H9 (cell line): ENCODE results near the gene WIPI1. TPM values are rescaled to one million over a fixed set of nuclear protein-coding genes. Genes with fewer than 3 reads are reported as not detected.

Experiments used
- DNase-seq: peaks from one replicate; pipeline ENCODE4 v3.0.0-alpha.2; 2017
- H2AFZ ChIP-seq: one replicate; pipeline ENCODE4 v1.6.1; 2013; ENCODE audit warnings: mild to moderate bottlenecking, low read length, control low read depth, moderate library complexity
- H2AK5ac ChIP-seq: 2 replicates; pipeline ENCODE4 v1.6.1; 2013; ENCODE audit warnings: low read length, control low read depth, mixed read lengths; ENCODE audit not compliant: insufficient read length
- H2BK120ac ChIP-seq: one replicate; pipeline ENCODE4 v1.6.1; 2013; ENCODE audit warnings: low read depth, mild to moderate bottlenecking, low read length, control low read depth, inconsistent platforms; ENCODE audit not compliant: poor library complexity, severe bottlenecking
- H2BK12ac ChIP-seq: 2 replicates; pipeline ENCODE4 v1.6.1; 2013; ENCODE audit warnings: low read length, control low read depth, mixed read lengths, low read depth; ENCODE audit not compliant: insufficient read length
- H2BK15ac ChIP-seq: 2 replicates; pipeline ENCODE4 v1.6.1; 2013; ENCODE audit warnings: low read depth, low read length, control low read depth
- H2BK20ac ChIP-seq: one replicate; pipeline ENCODE4 v1.6.1; 2013; ENCODE audit warnings: low read depth, mild to moderate bottlenecking, low read length, control low read depth, inconsistent platforms; ENCODE audit not compliant: poor library complexity, severe bottlenecking
- H2BK5ac ChIP-seq: 2 replicates; pipeline ENCODE4 v1.6.1; 2013; ENCODE audit warnings: low read length, control low read depth, mixed read lengths; ENCODE audit not compliant: insufficient read length
- H3K14ac ChIP-seq: 2 replicates; pipeline ENCODE4 v1.6.1; 2013; ENCODE audit warnings: low read length, control low read depth; ENCODE audit not compliant: insufficient read depth
- H3K18ac ChIP-seq: 2 replicates; pipeline ENCODE4 v1.6.1; 2013; ENCODE audit warnings: low read depth, mild to moderate bottlenecking, mixed read lengths, low read length, control low read depth; ENCODE audit not compliant: insufficient read length
- H3K23ac ChIP-seq: 2 replicates; pipeline ENCODE4 v1.6.1; 2013; ENCODE audit warnings: low read length, control low read depth, mixed read lengths, low read depth; ENCODE audit not compliant: insufficient read length
- H3K23me2 ChIP-seq: 2 replicates; pipeline ENCODE4 v1.6.1; 2013; ENCODE audit warnings: low read depth, mild to moderate bottlenecking, mixed read lengths, low read length, control low read depth; ENCODE audit not compliant: insufficient read length, poor library complexity, severe bottlenecking
- H3K27ac ChIP-seq: 2 replicates; pipeline ENCODE4 v1.5.1; 2013; ENCODE audit warnings: low read length, control low read depth, mixed read lengths, low read depth; ENCODE audit not compliant: insufficient read length
- H3K27me3 ChIP-seq: 2 replicates; pipeline ENCODE4 v1.6.1; 2013; ENCODE audit warnings: low read length, control low read depth, inconsistent platforms; ENCODE audit not compliant: insufficient read depth
- H3K4ac ChIP-seq: 2 replicates; pipeline ENCODE4 v1.6.1; 2013; ENCODE audit warnings: low read depth, mild to moderate bottlenecking, control low read depth, inconsistent platforms, low read length, moderate library complexity
- H3K4me1 ChIP-seq: 2 replicates; pipeline ENCODE4 v1.6.1; 2013; ENCODE audit warnings: low read length, control low read depth, inconsistent platforms; ENCODE audit not compliant: insufficient read depth
- H3K4me2 ChIP-seq: 2 replicates; pipeline ENCODE4 v1.6.1; 2013; ENCODE audit warnings: low read length, control low read depth, mixed read lengths; ENCODE audit not compliant: insufficient read length, insufficient read depth
- H3K56ac ChIP-seq: 2 replicates; pipeline ENCODE4 v1.6.1; 2013; ENCODE audit warnings: low read depth, mild to moderate bottlenecking, mixed read lengths, low read length, control low read depth; ENCODE audit not compliant: insufficient read length
- H3K79me1 ChIP-seq: 2 replicates; pipeline ENCODE4 v1.6.1; 2013; ENCODE audit warnings: low read depth, mild to moderate bottlenecking, moderate library complexity, low read length, control low read depth, inconsistent platforms; ENCODE audit not compliant: insufficient read depth, poor library complexity, severe bottlenecking
- H3K79me2 ChIP-seq: 2 replicates; pipeline ENCODE4 v1.6.1; 2013; ENCODE audit warnings: low read length, control low read depth, inconsistent platforms; ENCODE audit not compliant: insufficient read depth
- H3K9ac ChIP-seq: 2 replicates; pipeline ENCODE4 v1.6.1; 2013; ENCODE audit warnings: low read length, control low read depth, mixed read lengths; ENCODE audit not compliant: insufficient read length; ENCODE audit errors: extremely low read depth
- H3K9me3 ChIP-seq: one replicate; pipeline ENCODE4 v1.6.1; 2013; ENCODE audit warnings: low read depth, low read length, inconsistent platforms; ENCODE audit not compliant: control insufficient read depth
- H3T11ph ChIP-seq: one replicate; pipeline ENCODE4 v1.6.1; 2013; ENCODE audit warnings: mild to moderate bottlenecking, low read length, control low read depth, inconsistent platforms
- H4K20me1 ChIP-seq: one replicate; pipeline ENCODE4 v1.6.1; 2013; ENCODE audit not compliant: control insufficient read depth, insufficient read length, insufficient read depth
- H4K5ac ChIP-seq: 2 replicates; pipeline ENCODE4 v1.6.1; 2013; ENCODE audit warnings: low read depth, mild to moderate bottlenecking, mixed read lengths, low read length, control low read depth; ENCODE audit not compliant: insufficient read length
- H4K8ac ChIP-seq: replicated peaks from 2 replicates; pipeline ENCODE4 v1.6.1; 2013; ENCODE audit warnings: low read length, control low read depth, mixed read lengths, low read depth; ENCODE audit not compliant: insufficient read length
- H4K91ac ChIP-seq: 2 replicates; pipeline ENCODE4 v1.6.1; 2013; ENCODE audit warnings: low read depth, mild to moderate bottlenecking, moderate library complexity, mixed read lengths, low read length, control low read depth; ENCODE audit not compliant: insufficient read length
- H3K27ac Mint-ChIP-seq, 3 experiments: 2 replicates in 2 of 3; 3 replicates in 1 of 3; pipeline ENCODE4 v1.8.0; 2020 to 2021; ENCODE audit warnings: mixed read lengths in 3 of 3, mild to moderate bottlenecking in 1 of 3, moderate library complexity in 1 of 3
- H3K27me3 Mint-ChIP-seq: 2 replicates; pipeline ENCODE4 v1.8.0; 2021; ENCODE audit warnings: low read depth, mild to moderate bottlenecking, moderate library complexity, mixed read lengths
- H3K36me3 Mint-ChIP-seq, 3 experiments: 2 replicates in 2 of 3; 3 replicates in 1 of 3; pipeline ENCODE4 v1.8.0; 2020 to 2021; ENCODE audit warnings: low read depth in 3 of 3, mixed read lengths in 3 of 3; ENCODE audit not compliant: insufficient read depth in 1 of 3
- H3K4me1 Mint-ChIP-seq, 2 experiments: 2 replicates each; pipeline ENCODE4 v1.8.0; 2020; ENCODE audit warnings: mixed read lengths in 2 of 2
- H3K4me3 Mint-ChIP-seq, 2 experiments: 2 replicates in 1 of 2; 3 replicates in 1 of 2; pipeline ENCODE4 v1.8.0; 2020 to 2021; ENCODE audit warnings: mild to moderate bottlenecking in 2 of 2, mixed read lengths in 2 of 2, moderate library complexity in 1 of 2
- H3K9me3 Mint-ChIP-seq, 2 experiments: 2 replicates in 1 of 2; 3 replicates in 1 of 2; pipeline ENCODE4 v1.8.0; 2020; ENCODE audit warnings: mild to moderate bottlenecking in 2 of 2, mixed read lengths in 2 of 2, moderate library complexity in 1 of 2
- CTCF ChIP-seq: fragments of 200-600 bp; sonication (generic); conservative IDR thresholded peaks from 3 replicates; pipeline ENCODE4 v1.8.0; 2021; ENCODE audit warnings: antibody characterized with exemption, mild to moderate bottlenecking
- WGBS: extraction: QIAGEN DNeasy Blood & Tissue Kit; methylation state at CpG from one replicate; pipeline ENCODE4 v1.1.7; 2013; ENCODE audit warnings: missing lambda C conversion rate, low lambda C conversion rate, mixed read lengths; ENCODE audit not compliant: insufficient read length; ENCODE audit errors: extremely low coverage; 5-methylcytosine and 5-hydroxymethylcytosine counted together
- total RNA-seq: library from RNA; stranded (reverse); gene quantifications from 2 replicates; pipeline ENCODE4 v1.2.1, GENCODE V29; 2021

The WIPI1 gene
- total RNA-seq, 1 experiment from 2014 or later, result 15.4 TPM

- no peak overlapping the region for H2BK120ac ChIP-seq
- H3K79me2 ChIP-seq, result no peaks in the 10 kb centered on the region
- DNase-seq, result peak; percentile 25
- H3K14ac ChIP-seq, result no peak overlapping the region
- no peak overlapping the region for H2AK5ac ChIP-seq
- no peak overlapping the region for H4K5ac ChIP-seq
- no peak overlapping the region for H3K4ac ChIP-seq
- H3K4me1 ChIP-seq, result no peaks in the 10 kb centered on the region
- no peak overlapping the region for H4K8ac ChIP-seq
- no peaks in the 10 kb centered on the region for H3K27me3 ChIP-seq
- no peak overlapping the region for H3K4me2 ChIP-seq
- H3K9me3 ChIP-seq, result no peaks in the 10 kb centered on the region
- H2BK15ac ChIP-seq, result no peak overlapping the region
- no peak overlapping the region for H3K23ac ChIP-seq
- H2BK5ac ChIP-seq, result no peak overlapping the region
- no peaks in the 10 kb centered on the region for H3K79me1 ChIP-seq
- no peak overlapping the region for H3K27ac ChIP-seq
- Mint-ChIP-seq H3K4me3 (no peak overlapping the region), H3K27ac (no peak overlapping the region), H3K9me3 (no peaks in the 10 kb centered on the region), H3K4me1 (peaks cover 5 to 15% of the 10 kb centered on the region in 2 experiments), H3K27me3 (peaks cover 3% of the 10 kb centered on the region; the same call in 1 of the 2 replicates), H3K36me3 (no peaks in the 10 kb centered on the region; a peak in 1 of 7 replicates)
- H3K56ac ChIP-seq, result no peak overlapping the region
- H3K18ac ChIP-seq, result no peak overlapping the region
- no peak overlapping the region for H4K91ac ChIP-seq
- no peaks in the 10 kb centered on the region for H4K20me1 ChIP-seq
- H2BK20ac ChIP-seq, result no peak overlapping the region
- H3K9ac ChIP-seq, result no peak overlapping the region
- H2AFZ ChIP-seq, result no peak overlapping the region
- H3T11ph ChIP-seq, result no peak overlapping the region
- WGBS, result no CpG with 5 or more reads among the region's 16 CpGs
- no peak for TF ChIP-seq CTCF
- H2BK12ac ChIP-seq, result no peak overlapping the region
- no peaks in the 10 kb centered on the region for H3K23me2 ChIP-seq
These were observed 73.6 kb downstream of the WIPI1 start for GRCh38 chr17:68383443-68384321.
